Inflammatory macrophage (primary cell): ENCODE results near the gene GGTLC1.

Experiments used
- DNase-seq, 2 donors: peaks; one replicate each; pipeline ENCODE4 v3.0.0-alpha.2; 2020 to 2022

GGTLC1 gene

GRCh38 chr20:23963941-23964340 lies 24.6 kb downstream of the GGTLC1 start:
- DNase-seq = no peak

- DNase-seq = no peak
These were observed 26.3 kb downstream of the GGTLC1 start for GRCh38 chr20:23962272-23962671.

- no peak for DNase-seq
These were observed 29.5 kb downstream of the GGTLC1 start for GRCh38 chr20:23959054-23959453.

GRCh38 chr20:23955896-23956295 lies 32.7 kb downstream of the GGTLC1 start:
- DNase-seq = no peak

DNA sequence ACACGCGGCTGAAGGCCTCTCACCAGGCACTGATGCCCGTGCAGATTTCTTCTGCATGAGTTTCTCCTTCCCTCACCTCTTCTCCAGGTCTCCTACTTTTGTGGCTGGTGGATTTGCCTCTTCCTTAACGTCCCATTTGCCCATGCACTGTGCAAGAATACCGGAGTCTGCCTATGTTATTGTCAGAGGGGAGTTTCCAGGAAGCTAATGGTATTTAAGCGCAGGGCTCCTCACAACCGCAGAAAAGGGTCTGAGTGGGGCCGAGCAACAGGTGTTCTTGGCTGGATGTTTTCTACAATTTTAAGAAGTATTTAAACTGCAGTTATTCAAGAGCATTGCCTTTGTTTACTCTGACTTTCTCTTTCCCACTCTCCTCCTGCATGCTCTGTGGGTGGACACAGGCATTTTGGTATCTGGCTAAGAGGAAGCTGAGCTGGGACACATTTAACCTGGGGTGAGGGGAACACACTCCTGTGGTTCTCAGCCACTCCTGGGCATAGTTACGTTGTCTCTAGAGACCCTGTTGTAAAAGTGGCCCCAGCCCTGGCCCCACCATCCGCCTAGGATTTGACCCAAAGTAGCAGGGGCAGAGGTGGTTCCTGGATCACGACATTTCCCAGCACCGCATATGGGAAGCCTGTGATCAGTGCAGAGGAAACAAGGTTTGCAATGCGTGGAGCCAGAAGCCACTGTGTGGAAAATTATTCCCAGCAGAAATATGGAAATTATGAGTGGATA lies 34.4 kb downstream of the GGTLC1 start:
- no peak for DNase-seq

- DNase-seq = no peak
These were observed 42.4 kb downstream of the GGTLC1 start for GRCh38 chr20:23946206-23946605.

GRCh38 chr20:23943304-23943703 lies 45.3 kb downstream of the GGTLC1 start:
- no peak for DNase-seq

GRCh38 chr20:23939641-23940040 lies 48.9 kb downstream of the GGTLC1 start:
- no peak for DNase-seq

DNA sequence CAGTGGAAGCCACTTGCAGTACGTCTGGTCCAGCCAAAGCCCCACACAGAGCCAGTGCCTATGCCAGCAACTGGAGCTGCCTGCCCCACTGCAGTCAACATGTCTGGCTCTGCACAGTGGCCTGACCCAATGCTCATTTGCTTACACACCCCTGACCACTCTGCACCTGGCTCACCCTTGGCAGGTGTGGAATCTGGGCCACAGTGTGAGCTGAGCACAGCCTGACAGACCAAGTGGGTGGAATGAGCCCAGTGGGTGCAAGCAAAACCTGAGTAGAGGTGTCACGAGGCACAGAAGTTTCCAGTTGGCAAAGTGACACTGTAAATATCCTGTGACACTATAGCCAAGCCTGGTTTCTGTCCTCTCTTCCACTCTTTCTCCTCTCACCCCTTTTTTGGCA lies 49.5 kb downstream of the GGTLC1 start:
- DNase-seq = no peak

GRCh38 chr20:23938118-23938438 lies 50.5 kb downstream of the GGTLC1 start:
- no peak for DNase-seq

GRCh38 chr20:23937303-23938117 lies 51.1 kb downstream of the GGTLC1 start:
- DNase-seq = peak; percentile 34 to 58
